Right lobe of liver (tissue), 6 donors: ENCODE results near the gene NIM1K. TPM values are rescaled to one million over a fixed set of nuclear protein-coding genes. Genes with fewer than 3 reads are reported as not detected.

Source experiments
- ATAC-seq, 4 donors: fragments of 200-7000 bp; cut with Tn5 transposase; one replicate each; pipeline ENCODE4 v1.9.1; 2020; ENCODE audit warnings: mild to moderate bottlenecking in 4 of 4, moderate library complexity in 4 of 4
- DNase-seq, 3 donors: peaks; one replicate each; pipeline ENCODE4 v3.0.0-alpha.2; 2020
- H3K27ac ChIP-seq, 3 donors: fragments of 200-600 bp; one replicate each; pipeline ENCODE4 v1.8.0; 2022
- H3K27me3 ChIP-seq, 2 donors: fragments of 200-600 bp; one replicate each; pipeline ENCODE4 v1.8.0; 2022
- H3K36me3 ChIP-seq, 4 donors: fragments of 200-600 bp; sonication (generic) in 1 of 4; one replicate each; pipeline versions ENCODE4 v1.5.1 to v1.8.0; 2017 to 2022; ENCODE audit warnings: control low read depth in 1 of 4
- H3K4me1 ChIP-seq, 4 donors: fragments of 200-600 bp; sonication (generic) in 1 of 4; one replicate each; pipeline versions ENCODE4 v1.5.1 to v1.8.0; 2017 to 2022; ENCODE audit warnings: control low read depth in 1 of 4
- H3K4me3 ChIP-seq, 3 donors: fragments of 200-600 bp; one replicate each; pipeline ENCODE4 v1.8.0; 2022
- H3K9me3 ChIP-seq, 4 donors: fragments of 200-600 bp; sonication (generic) in 1 of 4; one replicate each; pipeline versions ENCODE4 v1.5.1 to v1.8.0; 2017 to 2022; ENCODE audit warnings: control low read depth in 1 of 4
- CTCF ChIP-seq, 4 donors: fragments of 200-600 bp in 3 of 4; fragments of 450-650 bp in 1 of 4; IDR thresholded peaks; one replicate each; pipeline versions ENCODE4 v1.5.1 to v1.8.0; 2016 to 2022; ENCODE audit warnings: antibody characterized with exemption in 4 of 4, mild to moderate bottlenecking in 2 of 4
- POLR2A ChIP-seq: fragments of 450-650 bp; IDR thresholded peaks from one replicate; pipeline ENCODE4 v1.6.1; 2017; ENCODE audit warnings: antibody characterized with exemption, mild to moderate bottlenecking
- WGBS: methylation state at CpG from one replicate; pipeline ENCODE4 v1.1.6; 2018; ENCODE audit warnings: low coverage, low lambda C conversion rate; ENCODE audit not compliant: insufficient coverage; ENCODE audit errors: missing lambda C conversion rate; 5-methylcytosine and 5-hydroxymethylcytosine counted together
- intact Hi-C, 2 donors: fragments of 100-400 bp; cut with DNase I; formaldehyde crosslinking; loops; one replicate each; pipeline versions ENCODE4 v1.11.2 to v1.14.1; 2022
- total RNA-seq, 6 experiments: library from RNA; depleted of rRNA in 2 of 6; stranded (reverse); fragments of >200 nt in 2 of 6; fragmentation: NEBNext Ultra II Directional in 3 of 6; extraction: Animal tissue kit (Norgen Biotek cat#: 25700) in 3 of 6; gene quantifications; one replicate each; pipeline versions ENCODE4 v1.1.0 to v1.2.4, GENCODE V29; 2016 to 2023
- donor health status: DM: no; HTN: yes; CAD: no.
- donor health status: DM: no; HTN: no; CAD: no.
- donor health status: DM: no; HTN: no; CAD: no.
- donor health status: DM: no; HTN: yes; CAD: no.
- donor health status: DM: no; HTN: yes; CAD: no.

The NIM1K gene
- total RNA-seq, 6 experiments from 2014 or later: 0.06 to 0.55 (median 0.12) TPM; not detected in 2

- H3K27me3 ChIP-seq: no peaks in the 10 kb centered on the region
- peak overlapping the region; percentile 94 to 95 (median 95) for H3K27ac ChIP-seq
- no peaks in the 10 kb centered on the region for H3K9me3 ChIP-seq
- DNase-seq (no peak), ATAC-seq (no peak)
- no peaks in the 10 kb centered on the region for H3K36me3 ChIP-seq
- H3K4me3 ChIP-seq: peak overlapping the region; percentile 87 to 89 (median 87)
- WGBS: 15% methylated on average over 6 of the region's 6 CpGs
- H3K4me1 ChIP-seq: peaks cover 0 to 46% (median 13%) of the 10 kb centered on the region in 4 donors
- intact Hi-C loops: no loop called here
- no peak for TF ChIP-seq CTCF (IDR thresholded peaks at IDR 0.05)
- TF ChIP-seq POLR2A: no peak
Measured at GRCh38 chr5:43312076-43312661, 120.1 kb downstream of the NIM1K start.

GRCh38 chr5:43312699-43313034, 120.6 kb downstream of the NIM1K start:
- intact Hi-C loops: no loop called here
- Histone ChIP-seq H3K4me1 (peaks cover 0 to 42% (median 13%) of the 10 kb centered on the region in 4 donors), H3K36me3 (no peaks in the 10 kb centered on the region), H3K4me3 (peak overlapping the region; percentile 87 to 89 (median 87)), H3K9me3 (no peaks in the 10 kb centered on the region), H3K27ac (peak overlapping the region; percentile 94 to 95 (median 95)), H3K27me3 (no peaks in the 10 kb centered on the region)
- under 1% methylated on average over 9 of the region's 9 CpGs for WGBS
- TF ChIP-seq CTCF (IDR thresholded peaks at IDR 0.05): no peak
- no peak for TF ChIP-seq POLR2A
- peak in 2 of 4 donors; percentile 1 to 3 for ATAC-seq
- no peak for DNase-seq

DNA sequence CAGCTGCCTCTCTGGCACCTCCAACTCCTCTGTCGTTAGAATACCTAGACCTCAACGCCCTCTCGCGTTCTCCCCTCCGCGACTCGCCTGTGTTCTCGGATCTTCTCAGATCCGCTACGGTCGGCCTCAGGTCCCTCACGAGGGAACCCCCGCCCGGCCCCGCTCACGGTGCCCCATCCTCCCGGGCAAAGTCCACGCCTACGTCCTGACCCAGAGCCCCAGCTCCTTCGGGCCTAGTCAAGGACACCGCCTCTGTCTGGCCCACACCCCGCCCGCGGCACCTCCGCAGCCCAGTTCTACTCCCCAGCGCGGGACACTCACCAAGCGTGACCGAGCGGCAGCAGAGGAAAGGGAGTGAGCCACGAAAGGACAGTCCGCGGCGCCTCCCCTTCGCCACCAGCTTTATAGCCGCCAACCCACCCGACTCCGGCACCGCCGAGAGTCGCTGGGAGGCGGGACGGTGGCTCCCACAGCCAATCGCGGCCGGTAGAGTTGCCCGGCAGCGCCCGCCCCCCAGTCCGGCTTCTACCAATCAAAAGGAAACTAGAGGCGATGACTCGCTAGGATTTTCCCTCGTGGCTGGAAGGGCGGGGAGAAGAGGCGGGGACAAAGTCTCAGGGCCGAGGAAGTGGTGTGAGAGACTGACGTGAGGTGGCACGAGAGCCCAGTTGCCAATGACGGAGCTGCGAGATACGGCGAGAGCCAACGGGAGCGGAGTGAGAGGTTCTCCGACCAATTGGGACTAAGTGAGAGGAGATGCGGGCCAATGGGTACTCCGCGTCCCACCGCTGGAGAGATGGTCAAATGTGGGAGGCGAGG, 121.2 kb downstream of the NIM1K start, which contains the start of gene HMGCS1:
Gene HMGCS1 (minus strand): TSS at position 378 of the 819 bp plus-strand sequence. CDS start 14,447 bp downstream, outside the sequence.
- TF ChIP-seq CTCF (IDR thresholded peaks at IDR 0.05) (no peak), POLR2A (peak; percentile 99)
- Histone ChIP-seq H3K4me1 (peaks cover 0 to 38% (median 13%) of the 10 kb centered on the region in 4 donors), H3K27me3 (no peaks in the 10 kb centered on the region), H3K36me3 (no peaks in the 10 kb centered on the region), H3K27ac (peak within 1 kb of the TSS; percentile 94 to 95 (median 95)), H3K4me3 (peak within 1 kb of the TSS; percentile 87 to 89 (median 87)), H3K9me3 (no peaks in the 10 kb centered on the region)
- WGBS: under 1% methylated on average over 35 of the region's 70 CpGs
- intact Hi-C loops: no loop called here
- ATAC-seq (peak; percentile 89 to 97 (median 94)), DNase-seq (peak; percentile 97 to 99 (median 99))

DNA sequence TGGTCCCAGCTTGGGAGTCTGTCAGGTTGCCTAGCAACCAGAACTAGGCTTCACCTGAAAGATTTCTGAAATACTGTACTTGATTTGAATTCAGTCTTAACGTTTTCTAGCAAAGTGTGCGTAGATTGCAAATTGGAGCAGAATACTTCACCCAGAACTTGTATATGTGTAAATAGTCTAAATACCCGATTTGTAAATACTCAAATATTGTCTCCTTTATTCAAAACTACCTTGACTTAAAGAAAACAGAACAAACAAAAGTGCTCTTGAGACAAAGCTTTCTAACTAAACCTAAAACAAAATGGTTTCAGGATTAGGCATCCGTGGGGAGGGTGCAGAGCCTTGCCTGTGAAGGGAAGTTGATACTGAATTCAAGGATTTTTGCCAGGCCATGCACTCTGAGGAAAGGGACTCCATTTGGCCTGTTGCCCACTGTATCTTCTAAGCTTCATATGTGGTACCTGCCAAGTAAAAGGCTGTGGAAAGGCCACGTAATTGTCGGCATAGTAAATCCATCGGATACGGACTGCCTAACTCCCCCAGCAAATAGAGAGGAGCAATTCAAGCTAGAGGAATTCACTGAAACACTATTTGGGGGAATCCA, 121.9 kb downstream of the NIM1K start:
- no peak for DNase-seq

More for the DNA sequence above, 121.9 kb downstream of the NIM1K start:
- intact Hi-C loops: no loop called here
- no peaks in the 10 kb centered on the region for H3K9me3 ChIP-seq
- H3K27me3 ChIP-seq: no peaks in the 10 kb centered on the region
- peaks cover 0 to 38% (median 9%) of the 10 kb centered on the region in 4 donors for H3K4me1 ChIP-seq
- 16% methylated on average over 8 of the region's 8 CpGs for WGBS
- H3K4me3 ChIP-seq: peak overlapping the region in 2 of 3 donors; percentile 28 to 43
- H3K36me3 ChIP-seq: no peaks in the 10 kb centered on the region
- peak overlapping the region; percentile 60 to 79 (median 71) for H3K27ac ChIP-seq
- no peak for TF ChIP-seq CTCF (IDR thresholded peaks at IDR 0.05)
- ATAC-seq: no peak
